ENCODE data around the gene METTL1. TPM values are rescaled to one million over a fixed set of nuclear protein-coding genes. Genes with fewer than 3 reads are reported as not detected.

METTL1 gene
- total and polyA plus RNA-seq, 2 experiments from 2014 or later = 8.6 to 31.1 TPM

DNA sequence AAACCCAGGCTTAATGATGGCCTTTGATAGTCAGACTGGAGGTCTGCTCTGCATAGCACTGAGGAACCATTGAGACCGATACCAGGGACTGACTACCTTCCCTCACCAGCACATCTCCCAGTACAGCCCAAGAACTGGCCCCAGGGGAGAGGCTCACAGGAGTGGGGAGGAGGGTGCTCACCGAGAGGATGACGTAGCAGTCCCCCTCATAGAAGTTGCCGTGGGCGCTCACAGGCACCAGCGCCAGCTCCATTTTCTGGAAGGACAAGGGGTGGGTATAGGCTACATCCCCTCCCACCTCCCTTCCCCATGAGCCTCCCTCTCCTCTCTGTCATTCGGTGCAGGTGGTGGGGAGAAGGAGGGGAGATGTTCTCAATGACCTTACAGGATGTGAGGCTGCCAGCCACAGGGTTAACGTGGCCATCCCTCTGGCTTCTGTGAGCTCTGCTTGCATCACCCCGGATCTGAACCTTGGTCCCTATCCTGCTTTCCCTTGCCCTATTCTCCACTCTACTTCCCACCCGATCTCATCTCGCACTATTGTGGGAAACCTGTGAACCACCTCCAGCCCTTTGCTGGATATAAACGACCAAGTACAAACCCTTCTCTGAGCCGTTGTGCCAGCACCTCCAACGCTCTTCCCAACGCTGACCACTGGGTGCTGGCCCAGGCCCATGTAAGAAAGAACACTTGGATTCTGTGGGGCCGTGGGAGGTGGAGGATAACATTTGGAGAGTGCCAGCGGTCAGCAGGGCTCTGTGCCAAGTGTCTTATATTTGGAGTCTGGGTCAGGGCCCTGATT is 42.3 kb upstream of the METTL1 start:
- peaks cover 5% of the 10 kb centered on the region for H3K4me1 ChIP-seq (ENCODE audit: insufficient read depth)
- H3K4me3 ChIP-seq = no peak overlapping the region
- H3K27ac ChIP-seq = no peak overlapping the region
- H3K79me2 ChIP-seq = no peaks in the 10 kb centered on the region
- H3K36me3 ChIP-seq (replicated peaks; ENCODE audit: insufficient read depth, low read depth) = no peaks in the 10 kb centered on the region
- H4K20me1 ChIP-seq (ENCODE audit: insufficient read depth, poor library complexity, severe bottlenecking) = no peaks in the 10 kb centered on the region
- WGBS (ENCODE audit: low lambda C conversion rate, missing lambda C conversion rate) = 81% methylated on average over 17 of the region's 17 CpGs
- H2AFZ ChIP-seq = no peak overlapping the region
- H3K9me3 ChIP-seq (ENCODE audit: low read depth) = no peaks in the 10 kb centered on the region
- no peak for DNase-seq (ENCODE audit: low spot score)
- no peaks in the 10 kb centered on the region for H3K9me2 ChIP-seq (replicated peaks; ENCODE audit: insufficient read depth)
- H3K4me2 ChIP-seq = no peak overlapping the region
- H3K27me3 ChIP-seq = no peaks in the 10 kb centered on the region
- no peak for TF ChIP-seq EZH2phosphoT487 (IDR thresholded peaks at IDR 0.05; ENCODE audit: low read depth, severe bottlenecking, unreplicated experiment)
- TF ChIP-seq, protein P1, sequence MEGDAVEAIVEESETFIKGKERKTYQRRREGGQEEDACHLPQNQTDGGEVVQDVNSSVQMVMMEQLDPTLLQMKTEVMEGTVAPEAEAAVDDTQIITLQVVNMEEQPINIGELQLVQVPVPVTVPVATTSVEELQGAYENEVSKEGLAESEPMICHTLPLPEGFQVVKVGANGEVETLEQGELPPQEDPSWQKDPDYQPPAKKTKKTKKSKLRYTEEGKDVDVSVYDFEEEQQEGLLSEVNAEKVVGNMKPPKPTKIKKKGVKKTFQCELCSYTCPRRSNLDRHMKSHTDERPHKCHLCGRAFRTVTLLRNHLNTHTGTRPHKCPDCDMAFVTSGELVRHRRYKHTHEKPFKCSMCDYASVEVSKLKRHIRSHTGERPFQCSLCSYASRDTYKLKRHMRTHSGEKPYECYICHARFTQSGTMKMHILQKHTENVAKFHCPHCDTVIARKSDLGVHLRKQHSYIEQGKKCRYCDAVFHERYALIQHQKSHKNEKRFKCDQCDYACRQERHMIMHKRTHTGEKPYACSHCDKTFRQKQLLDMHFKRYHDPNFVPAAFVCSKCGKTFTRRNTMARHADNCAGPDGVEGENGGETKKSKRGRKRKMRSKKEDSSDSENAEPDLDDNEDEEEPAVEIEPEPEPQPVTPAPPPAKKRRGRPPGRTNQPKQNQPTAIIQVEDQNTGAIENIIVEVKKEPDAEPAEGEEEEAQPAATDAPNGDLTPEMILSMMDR (IDR thresholded peaks at IDR 0.05; ENCODE audit: poor library complexity) = no peak
- no peak for TF ChIP-seq EZH2 (IDR thresholded peaks at IDR 0.05; ENCODE audit: borderline replicate concordance)

DNA sequence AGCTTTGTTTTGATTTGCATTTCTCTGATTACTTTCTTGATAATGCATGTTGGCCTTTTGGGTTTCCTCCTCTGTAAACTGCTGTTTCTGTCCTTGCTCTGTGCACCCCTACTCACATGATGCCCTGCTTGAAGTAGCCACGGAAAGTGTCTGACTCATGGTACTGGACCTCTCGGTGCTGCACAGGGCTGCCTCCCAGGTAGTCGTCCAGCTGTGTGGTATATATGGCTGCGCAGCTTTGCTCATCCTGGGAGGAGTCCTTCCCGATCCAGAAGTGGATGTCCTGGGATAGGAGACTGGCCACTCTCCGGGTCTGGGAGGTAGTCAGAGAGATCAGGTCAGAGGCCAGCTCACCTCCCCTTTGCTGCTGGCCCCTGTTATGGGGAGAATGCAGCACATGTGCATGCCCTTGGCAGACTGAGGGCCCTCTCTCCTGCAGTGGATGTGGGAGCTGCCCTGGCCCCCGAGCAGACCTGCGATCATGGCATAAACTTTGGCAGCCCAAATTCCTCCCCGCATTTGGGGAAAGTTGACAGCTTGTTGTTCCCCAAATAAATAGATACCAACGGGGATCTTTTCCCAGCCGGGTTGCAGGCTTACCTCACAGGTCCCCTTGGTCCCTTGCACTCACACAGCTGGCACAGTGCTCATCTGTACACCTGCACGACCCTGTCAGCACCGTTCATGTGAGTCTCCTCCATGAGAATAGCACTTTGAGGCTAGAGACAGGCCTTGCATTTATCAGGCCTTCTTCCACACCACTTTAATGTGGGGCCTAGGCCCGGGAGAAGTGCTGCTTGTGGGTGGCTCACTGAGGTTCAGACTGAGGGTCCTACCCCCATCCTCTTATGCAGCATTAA is 41.4 kb upstream of the METTL1 start:
- no peaks in the 10 kb centered on the region for H3K36me3 ChIP-seq (replicated peaks; ENCODE audit: insufficient read depth, low read depth)

DNA sequence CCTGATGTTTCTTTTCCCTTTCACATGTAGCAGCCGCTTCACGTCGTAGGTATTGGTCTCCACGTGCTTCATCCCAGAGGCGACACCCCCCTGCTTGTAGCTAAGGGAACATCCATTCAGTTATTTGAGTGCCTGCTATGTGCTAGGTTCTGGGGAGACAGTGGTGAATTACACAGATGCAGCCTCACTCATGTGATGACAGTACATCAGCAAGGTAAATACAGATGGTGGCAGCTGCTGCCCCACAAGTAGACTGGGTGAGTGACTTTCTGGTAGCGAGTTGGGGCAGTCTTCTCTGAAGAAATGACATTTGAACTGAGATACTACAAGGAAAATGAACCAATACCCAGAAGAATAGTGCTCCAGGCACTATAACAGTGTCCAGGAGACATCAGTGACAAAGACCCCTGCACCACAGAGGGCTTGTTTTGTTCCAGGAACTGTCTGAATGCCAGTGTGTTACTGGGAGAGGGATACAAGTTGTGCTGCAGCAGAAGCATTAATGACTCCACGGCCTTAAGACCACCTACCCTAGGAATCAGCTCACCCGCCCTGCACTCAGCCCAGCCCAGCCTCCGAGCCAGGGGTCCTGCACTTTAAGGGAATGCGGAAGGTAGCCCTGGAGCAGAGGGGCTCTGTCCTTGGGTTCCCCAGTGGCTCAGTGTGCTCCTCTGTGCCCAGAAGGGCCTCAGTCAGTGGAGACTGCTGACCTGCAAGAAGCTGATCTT is 39.3 kb upstream of the METTL1 start:
- Histone ChIP-seq H3K4me2 (no peak overlapping the region), H3K4me3 (no peak overlapping the region), H3K79me2 (no peaks in the 10 kb centered on the region), H3K36me3 (replicated peaks; ENCODE audit: insufficient read depth, low read depth) (no peaks in the 10 kb centered on the region), H3K27ac (no peak overlapping the region), H3K27me3 (no peaks in the 10 kb centered on the region), H2AFZ (no peak overlapping the region), H4K20me1 (ENCODE audit: insufficient read depth, poor library complexity, severe bottlenecking) (no peaks in the 10 kb centered on the region), H3K4me1 (ENCODE audit: insufficient read depth) (no peaks in the 10 kb centered on the region), H3K9me2 (replicated peaks; ENCODE audit: insufficient read depth) (no peaks in the 10 kb centered on the region), H3K9me3 (ENCODE audit: low read depth) (no peaks in the 10 kb centered on the region)
- TF ChIP-seq EZH2 (IDR thresholded peaks at IDR 0.05; ENCODE audit: borderline replicate concordance) = no peak
- TF ChIP-seq, protein P1 (IDR thresholded peaks at IDR 0.05; ENCODE audit: poor library complexity) = no peak
- WGBS (ENCODE audit: low lambda C conversion rate, missing lambda C conversion rate) = 93% methylated on average over 10 of the region's 10 CpGs
- DNase-seq (ENCODE audit: low spot score) = no peak

More for the DNA sequence above, 41.4 kb upstream of the METTL1 start:
- no peaks in the 10 kb centered on the region for H3K79me2 ChIP-seq
- no peak overlapping the region for H3K4me3 ChIP-seq
- no peaks in the 10 kb centered on the region for H3K27me3 ChIP-seq
- no peak overlapping the region for H2AFZ ChIP-seq
- 91% methylated on average over 14 of the region's 14 CpGs for WGBS (ENCODE audit: low lambda C conversion rate, missing lambda C conversion rate)
- H3K9me2 ChIP-seq (replicated peaks; ENCODE audit: insufficient read depth) = no peaks in the 10 kb centered on the region
- H3K9me3 ChIP-seq (ENCODE audit: low read depth) = no peaks in the 10 kb centered on the region
- TF ChIP-seq EZH2phosphoT487 (IDR thresholded peaks at IDR 0.05; ENCODE audit: low read depth, severe bottlenecking, unreplicated experiment) (no peak), EZH2 (IDR thresholded peaks at IDR 0.05; ENCODE audit: borderline replicate concordance) (no peak)
- TF ChIP-seq, protein P1 (IDR thresholded peaks at IDR 0.05; ENCODE audit: poor library complexity) = no peak
- H3K4me1 ChIP-seq (ENCODE audit: insufficient read depth) = no peaks in the 10 kb centered on the region
- no peak overlapping the region for H3K27ac ChIP-seq
- H3K4me2 ChIP-seq = no peak overlapping the region
- H4K20me1 ChIP-seq (ENCODE audit: insufficient read depth, poor library complexity, severe bottlenecking) = no peaks in the 10 kb centered on the region
- no peak for DNase-seq (ENCODE audit: low spot score)

Measured in hepatocyte (in vitro differentiated cells).